GM18861 (cell line): ENCODE data around the gene TXN.
A peak's percentile ranks its signal among the peaks of the same experiment; 100 is the strongest.

Experiments
- ATAC-seq: cut with Tn5 transposase; IDR thresholded peaks from one replicate; pipeline ENCODE4 v1.9.1; 2021; ENCODE audit not compliant: unreplicated experiment

The TXN gene

DNA sequence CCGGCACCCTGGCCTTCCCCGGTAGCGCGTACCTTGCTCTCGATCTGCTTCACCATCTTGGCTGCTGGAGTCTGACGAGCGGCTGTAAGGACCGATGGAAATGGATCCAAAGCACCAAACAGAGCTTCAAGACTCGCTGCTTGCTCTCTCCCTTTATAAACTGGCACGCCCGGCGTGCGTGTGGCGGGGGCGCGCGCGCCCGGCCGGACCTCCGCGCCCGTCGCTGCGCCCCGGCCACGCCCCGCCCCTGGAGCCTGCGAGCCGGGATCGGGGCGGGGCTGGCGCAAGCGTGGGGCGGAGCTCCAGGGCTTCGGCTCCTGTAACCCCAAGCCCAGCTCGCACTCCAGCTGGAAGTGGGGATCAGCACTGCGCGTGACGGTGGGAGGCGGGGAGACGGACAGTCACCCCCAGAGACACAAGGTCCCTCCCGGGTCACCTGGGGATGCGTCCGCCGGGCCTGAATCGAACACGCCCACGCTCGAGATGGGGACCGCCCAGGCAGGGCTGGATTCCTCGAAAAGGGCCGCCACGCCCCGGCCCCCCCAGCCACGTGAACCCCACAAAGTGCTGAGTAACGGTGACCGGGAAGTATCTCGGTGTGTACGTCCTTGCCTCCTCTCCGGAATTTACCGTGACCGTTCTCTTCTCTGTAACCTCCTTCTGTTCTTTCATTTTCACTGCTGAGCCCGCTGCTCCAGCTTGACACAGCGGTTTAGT is at the start of gene TXN:
Gene TXN (minus strand): TSS at position 128 of the 717 bp plus-strand sequence. CDS start 72 bp downstream, at position 56.
- peak; percentile 55 for ATAC-seq

DNA sequence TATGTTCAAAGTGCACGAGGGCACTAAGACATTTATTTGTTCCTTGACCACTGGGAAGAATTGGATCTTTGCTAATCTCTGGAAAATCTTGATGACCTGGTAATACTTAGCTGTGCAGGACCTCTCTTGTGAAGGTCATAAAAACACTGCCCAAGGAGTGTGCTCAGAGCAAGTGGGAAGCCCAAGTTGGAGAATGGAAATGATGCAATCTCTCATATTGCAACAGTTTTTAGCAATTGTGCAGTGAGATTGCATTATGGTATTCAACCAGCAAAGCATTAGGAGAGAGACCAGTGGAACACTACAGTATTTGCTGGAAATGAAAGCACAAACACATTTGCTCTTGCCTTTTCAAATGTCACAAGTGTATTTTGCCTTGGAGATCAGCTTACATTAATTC is 46.8 kb upstream of the TXN start:
- ATAC-seq, result no peak

DNA sequence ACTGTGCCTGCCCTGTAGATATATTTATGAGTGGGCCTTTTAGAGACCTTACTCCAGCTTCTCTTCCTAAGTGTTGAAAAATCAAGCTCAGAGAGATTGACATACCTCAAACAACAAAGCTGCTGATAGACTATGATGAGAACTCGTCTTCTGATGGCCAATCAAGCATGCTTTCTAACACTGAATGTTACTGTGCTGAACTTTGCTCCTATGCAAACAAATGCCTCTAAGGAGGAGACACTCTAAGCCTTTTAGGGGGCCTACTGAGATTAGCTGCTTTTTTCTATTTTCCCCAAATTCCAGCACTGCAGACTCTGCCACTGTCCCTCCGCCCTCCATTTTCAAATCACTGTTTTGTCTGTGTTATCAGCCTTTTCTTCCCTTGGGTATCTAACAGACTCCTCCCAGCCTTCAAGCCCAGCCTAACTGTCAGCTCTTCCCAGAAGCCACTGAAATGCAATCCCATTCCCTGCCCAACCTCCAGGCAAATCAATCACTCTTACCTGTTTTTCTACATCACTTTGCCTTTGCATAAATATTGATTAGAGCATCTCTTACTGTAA is 41.8 kb upstream of the TXN start:
- no peak for ATAC-seq

DNA sequence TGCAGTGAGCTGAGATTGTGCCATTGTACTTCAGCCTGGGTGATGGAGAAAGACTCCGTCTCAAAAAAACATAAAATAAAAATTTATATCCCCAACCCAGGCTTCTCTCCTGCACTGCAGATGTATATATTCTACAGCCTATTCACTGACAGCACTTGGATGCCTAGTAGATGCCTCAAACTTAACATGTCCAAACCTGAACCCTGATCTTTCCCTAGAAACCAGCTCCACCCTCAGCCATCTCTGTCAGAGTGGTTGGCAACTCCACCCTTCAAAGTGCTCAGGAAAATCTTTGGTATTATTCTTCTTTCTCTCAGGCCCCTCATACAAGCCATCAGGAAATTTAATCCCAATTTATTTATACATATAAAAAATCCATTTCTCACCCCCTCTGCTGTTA is 36.9 kb upstream of the TXN start:
- ATAC-seq, result no peak

DNA sequence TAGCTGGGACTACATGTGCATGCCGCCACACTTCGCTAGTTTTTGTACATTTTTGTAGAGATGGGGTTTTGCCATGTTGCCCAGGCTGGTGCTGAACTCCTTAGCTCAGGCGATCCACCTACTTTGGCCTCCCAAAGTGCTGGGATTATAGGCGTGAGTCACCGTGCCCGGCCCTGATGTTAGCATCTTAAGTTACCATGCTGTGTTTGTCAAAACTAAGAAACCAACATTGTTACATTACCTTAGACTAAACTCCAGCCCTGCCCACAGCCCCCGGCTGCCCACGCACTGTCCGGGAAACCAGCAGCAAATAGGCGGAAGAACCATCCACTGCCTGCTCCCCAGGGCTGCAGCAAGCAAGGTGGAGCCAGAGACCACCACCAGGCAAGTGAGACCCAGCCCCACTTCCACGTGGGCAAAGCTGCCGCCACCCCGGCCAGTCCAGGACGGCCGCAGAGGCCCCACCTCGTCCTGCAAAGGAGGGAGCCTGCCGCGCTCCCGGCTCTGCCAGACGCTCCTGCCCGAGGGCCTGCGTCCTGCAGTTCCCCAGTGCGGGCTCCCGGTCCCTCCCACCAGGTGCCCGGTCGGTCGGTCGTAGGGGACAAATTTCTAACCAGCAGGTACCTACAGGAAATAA is 35.7 kb upstream of the TXN start:
- ATAC-seq, result no peak

DNA sequence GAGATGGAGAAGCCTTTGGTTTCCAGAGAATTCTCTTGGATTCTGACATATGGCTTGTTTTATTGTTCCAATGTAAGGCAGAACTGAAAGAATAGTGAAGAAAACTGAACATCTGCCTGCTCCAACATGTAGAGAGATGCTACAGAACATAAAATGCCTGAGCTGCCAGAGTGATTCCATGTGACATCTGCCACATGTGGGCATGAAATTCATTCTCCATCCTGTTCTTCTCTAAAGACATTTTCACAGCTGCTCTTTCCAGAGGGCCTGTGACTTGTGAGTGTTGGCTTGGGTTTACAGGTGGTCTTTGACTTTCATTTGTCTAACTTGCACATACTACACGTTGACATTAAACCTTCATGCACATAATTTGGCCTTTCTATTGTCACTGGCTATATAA is 33.7 kb upstream of the TXN start:
- ATAC-seq, result no peak

DNA sequence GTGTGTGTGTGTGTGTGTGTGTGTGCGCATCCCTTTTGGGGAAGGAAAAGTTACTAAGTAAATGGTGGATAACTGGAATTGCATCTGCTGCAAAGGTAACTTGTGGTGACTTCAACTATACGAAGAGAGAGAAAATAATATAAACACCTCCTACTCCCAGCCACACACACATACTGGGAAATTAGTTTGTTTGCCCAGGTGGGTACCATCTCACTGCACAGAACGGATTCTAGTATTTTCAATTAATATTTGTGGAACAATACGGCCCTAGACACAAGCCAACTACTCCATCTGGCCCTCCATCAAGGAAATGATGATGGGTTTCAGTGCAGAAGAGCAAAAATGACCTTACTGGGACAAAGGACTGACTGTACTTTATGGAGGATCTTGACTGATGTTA is 32.2 kb upstream of the TXN start:
- ATAC-seq, result no peak

DNA sequence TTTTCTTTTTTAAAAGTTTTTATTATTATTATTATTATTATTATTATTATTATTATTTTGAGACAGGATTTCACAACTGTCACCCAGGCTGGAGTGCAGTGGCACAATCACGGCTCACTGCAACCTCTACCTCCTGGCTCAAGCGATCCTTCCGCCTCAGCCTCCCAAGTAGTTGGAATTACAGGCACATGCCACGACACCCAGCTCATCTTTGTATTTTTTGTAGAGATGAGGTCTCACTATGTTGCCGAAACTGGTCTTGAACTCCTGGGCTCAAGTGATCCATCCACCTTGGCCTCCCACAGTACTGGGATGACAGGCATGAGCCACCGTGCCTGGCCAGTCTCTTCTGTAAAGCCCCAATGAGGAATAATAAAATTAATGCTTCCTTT is 31.0 kb upstream of the TXN start:
- ATAC-seq, result no peak

DNA sequence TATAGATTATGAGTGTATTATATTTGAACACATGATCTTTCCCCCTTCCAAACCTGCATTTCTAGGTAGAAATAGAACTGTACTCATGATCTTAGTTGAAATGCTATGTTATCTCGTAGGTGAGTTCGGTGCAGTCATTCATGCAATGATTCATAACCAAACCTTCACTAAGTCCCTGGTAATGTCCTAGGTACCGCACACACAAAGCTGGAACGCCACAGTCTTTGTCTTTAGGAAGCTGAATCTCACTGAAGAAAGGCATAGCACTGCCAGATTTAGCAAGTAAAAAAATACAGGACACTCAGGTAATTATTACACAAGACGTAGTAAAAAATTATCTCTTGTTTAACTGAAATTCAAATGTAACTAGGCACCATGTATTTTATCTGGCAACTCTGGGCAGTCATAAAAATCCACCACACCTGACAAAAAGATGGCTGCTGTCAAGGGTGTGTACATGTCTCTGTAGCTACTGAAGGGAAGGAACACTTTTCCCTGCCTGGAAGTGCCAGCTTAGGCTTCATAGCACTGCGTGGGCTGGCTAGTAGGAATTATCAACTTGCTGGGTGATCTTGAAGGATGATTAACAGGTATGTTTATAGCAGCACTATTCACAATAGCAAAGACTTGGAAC is 28.0 kb upstream of the TXN start:
- ATAC-seq, result peak; percentile 35

DNA sequence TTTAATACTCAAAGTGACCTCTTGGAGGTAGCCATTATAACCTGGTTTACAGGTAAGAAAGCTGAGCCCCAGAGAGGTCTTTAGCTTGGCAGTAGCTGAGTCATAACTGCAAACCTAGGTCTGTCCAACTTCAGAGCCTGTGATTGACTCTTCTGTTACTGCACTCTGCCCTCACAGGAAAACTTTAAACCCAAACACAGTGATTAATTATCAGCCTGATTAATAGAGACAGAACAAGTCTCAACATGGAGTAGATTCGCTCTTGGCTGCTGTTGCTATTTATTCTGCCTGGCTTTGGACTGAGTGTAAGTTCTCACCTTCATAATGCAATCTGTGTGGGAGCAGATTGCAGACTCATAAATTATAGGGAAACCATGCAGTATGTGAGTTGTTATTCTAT is 27.4 kb upstream of the TXN start:
- peak; percentile 84 for ATAC-seq

DNA sequence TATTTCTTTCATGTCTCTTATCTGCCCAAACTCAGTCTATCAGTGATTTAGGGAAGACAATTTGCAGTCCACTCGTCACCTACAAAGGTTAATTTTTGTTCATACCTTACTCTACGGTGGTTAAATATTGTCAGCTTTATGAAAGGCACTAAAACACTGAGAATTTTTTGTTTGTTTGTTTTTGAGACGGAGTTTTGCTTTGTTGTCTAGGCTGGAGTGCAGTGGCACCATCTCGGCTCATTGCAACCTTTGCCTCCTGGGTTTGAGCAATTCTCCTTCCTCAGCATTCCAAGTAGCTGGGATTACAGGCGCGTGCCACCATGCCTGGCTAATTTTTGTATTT is 26.4 kb upstream of the TXN start:
- no peak for ATAC-seq

DNA sequence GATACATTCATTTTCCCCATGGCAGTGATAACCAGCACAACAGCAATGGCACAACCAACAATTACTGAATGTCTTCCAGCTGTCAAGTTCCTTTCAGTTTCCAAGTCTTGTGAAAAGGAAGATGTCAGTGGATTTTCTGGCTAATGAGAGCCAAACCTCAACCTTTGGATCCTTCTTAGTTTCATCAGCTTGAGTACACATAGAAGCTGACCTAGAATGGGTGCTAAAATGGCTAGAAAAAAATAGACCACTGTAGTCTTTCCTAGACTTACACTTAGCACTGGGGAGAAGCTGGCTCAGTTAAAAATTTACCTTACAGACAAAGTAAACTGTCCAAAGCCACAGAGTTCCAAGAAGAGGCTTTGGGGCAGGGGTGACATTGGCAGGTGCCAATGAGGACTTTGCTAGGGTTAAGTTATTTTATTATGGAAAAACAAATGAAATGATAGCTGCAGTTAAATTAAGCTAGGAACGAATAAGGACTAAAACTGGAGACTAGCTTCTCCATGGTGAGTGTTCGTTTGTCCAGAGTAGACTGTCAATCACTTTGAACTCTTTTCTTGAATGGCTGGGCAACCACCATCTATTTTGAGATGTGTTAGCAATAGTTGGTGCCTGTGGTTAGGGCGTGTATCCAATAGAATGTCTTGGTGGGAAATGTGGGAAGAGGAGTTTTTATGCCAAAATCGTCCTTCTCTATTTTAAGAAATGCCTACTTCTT is 25.9 kb upstream of the TXN start:
- ATAC-seq, result no peak

DNA sequence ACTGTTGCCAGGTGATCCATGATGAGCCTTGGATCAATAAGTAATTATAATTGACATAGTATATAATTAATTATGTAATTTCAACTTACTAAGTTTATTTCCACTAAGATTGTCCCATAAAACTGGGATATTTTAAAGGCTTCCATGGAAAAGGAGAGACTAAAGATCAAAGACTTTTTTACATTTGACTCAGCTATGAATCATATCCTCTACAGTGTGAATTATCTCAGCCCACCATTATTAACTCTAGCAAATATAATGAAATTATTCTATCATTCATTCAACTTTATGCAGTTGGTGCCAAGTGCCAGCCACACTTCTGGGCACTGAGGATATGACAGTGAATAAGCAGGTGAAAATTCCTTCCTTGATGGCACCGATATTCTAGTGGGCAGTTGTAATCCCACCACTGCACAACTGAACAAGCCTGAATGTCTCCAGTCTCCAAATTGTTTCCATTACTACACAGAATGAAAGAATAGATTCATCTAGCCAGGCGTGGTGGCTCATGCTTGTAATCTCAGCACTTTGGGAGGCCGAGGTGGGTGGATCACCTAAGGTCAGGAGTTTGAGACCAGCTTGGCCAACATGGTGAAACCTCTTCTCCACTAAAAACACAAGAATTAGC is 21.9 kb upstream of the TXN start:
- ATAC-seq, result no peak

DNA sequence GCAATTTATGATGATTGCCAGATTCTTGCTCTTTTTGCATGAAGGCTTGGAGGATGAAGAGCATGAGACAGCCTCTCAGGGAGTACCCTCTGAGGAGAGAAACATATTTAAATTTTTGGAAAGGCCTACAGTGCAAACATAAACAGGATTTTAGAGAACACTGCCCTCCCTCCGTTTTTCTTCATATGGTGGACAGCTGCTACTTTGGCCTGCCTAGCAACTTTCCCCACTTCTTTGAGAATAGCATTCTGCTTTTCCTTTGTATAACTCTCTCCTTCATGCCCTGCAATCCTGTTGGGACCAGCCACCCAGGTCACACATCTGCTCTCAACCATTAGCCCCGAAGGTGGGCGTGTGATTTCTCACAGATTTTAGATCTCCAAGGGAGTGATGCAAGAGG is 20.5 kb upstream of the TXN start:
- no peak for ATAC-seq

DNA sequence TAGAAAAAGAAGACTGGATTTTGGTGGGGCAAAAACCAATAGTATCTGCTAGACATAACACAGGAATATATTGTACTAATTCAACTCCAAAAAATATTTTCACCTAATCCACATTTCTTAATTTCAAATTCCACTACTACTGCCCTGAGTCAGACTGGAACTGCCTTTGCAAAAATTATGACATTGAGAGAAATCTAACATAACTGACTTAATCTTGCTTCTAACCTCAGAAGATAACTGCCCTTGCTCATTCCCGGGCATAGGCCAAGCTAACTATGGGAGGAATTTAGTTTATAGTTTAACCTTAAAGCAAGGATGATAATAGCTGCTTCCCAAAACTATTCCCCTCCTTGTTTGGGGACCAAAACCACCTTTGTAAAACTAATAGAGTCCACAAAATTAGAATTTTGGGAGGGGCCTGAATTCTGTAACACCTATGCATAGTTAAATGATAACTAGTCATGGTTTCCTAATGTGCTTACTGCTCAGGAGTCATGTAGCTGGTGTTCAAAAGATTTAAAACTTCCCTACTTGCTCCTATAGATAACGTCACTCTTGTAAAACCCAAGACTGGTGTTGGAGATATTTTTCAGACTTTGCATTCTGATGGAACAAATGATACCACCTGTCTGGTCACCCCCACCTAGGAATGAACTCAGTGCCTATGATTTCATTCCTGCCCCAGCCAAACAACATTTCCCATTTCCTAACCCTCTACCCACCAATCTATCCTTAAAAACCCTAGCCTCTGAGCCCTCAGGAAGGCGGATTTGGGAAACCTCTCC is 14.1 kb upstream of the TXN start:
- no peak for ATAC-seq

DNA sequence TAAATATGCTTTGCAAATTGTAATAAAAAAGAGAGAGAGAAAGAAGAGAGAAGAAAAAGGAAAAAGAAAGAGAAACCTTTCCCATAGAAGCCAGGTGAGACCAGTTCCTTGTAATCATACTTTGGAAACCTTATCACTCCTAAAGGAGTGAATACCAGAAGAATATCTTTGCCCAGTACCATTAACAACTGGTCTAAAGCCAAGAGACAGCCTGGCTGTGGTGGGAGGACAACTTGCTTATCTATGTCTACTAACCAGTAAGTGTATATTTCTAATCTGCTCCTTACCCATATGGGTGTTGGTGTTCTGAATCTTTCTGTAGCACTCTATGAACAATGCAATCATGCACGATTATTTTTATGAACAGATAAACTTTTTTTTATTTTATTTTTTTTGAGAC is 10.5 kb upstream of the TXN start:
- ATAC-seq, result no peak

DNA sequence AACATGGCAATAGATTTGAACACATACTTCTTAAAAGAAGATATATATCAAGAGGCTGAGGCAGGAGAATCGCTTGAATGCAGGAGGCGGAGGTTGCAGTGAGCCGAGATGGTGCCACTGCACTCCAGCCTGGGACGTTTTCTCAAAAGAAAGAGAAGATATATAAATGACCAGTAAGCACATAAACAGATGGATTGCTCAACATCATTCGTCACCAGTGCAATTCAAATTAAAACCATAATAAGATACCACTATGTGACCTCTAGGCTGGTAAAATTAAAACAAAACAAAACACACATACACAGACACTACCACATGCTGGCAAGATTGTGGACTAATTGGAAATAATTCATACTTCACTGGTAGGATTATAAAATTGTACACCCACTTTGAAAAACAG is 5.3 kb upstream of the TXN start:
- no peak for ATAC-seq

DNA sequence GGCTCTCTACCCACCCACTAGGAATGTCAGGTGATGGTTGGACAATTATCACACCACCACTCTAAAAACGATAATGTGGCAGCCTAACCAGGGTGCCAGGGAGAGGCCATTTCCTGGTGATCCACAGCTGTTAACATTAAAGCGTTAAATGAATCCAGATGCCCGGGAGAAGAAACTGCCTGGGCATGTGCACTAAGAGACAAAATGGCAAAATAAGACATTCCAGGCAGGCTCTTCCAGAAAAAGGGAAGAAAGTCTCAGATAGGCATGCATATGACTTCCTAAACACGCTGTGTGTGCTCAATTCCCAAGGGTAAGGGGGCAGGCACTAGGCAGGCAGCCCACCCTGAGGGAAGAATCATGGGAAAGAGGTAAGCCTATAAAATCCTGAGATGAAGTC is 4.6 kb upstream of the TXN start:
- ATAC-seq, result no peak

DNA sequence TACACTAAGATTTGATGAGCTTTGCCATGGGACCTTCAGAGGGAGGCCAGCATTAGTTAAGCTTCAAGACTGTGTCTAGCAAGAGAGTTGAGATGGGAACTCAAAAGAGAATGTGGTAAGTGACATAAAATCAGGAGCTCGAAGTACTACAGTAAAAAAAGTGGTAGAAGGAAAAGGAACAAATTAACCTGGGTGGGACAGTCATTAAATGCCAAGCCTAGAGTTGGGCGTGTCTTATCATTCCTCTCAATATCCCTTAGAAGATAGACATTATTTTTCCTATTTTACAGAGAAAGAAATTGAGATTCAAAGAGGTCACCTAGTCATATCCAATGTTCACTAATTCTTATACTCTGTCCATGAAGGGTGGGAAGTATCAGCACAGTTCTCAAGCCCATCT is 3.3 kb upstream of the TXN start:
- ATAC-seq, result no peak

DNA sequence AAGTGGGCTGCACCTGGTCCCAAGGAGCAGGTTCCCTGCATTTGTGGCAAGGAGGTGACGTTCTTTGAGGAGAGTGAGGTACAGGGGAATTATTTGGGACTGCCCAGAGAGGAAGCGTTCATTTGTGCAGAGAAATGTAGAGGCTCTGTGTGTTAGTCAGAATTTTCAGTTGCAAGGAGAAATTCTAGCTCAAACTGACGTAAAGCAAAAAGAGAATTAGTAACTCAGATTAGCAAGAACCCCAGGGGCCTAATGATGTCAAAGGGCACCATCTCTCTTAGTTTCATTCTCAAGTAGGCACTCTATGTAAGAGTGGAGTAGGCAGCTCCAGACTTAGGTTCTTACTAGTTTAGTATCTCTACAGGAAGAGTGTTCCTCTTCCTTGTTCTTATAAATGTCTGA is 2.4 kb upstream of the TXN start:
- no peak for ATAC-seq
